Cerebellar nuclear complex (tissue), 1 donor: ENCODE data around the gene TMEM163.
"Not testable (repeated sequence)": the region's sequence is repeated elsewhere in the genome, so short reads cannot be mapped to it uniquely, and the experiment has no call there.

Source experiments
- DNase-seq, 2 experiments: peaks; one replicate each; lab custom pipeline; 2025; lab: John Stamatoyannopoulos, UW

Gene TMEM163

DNA sequence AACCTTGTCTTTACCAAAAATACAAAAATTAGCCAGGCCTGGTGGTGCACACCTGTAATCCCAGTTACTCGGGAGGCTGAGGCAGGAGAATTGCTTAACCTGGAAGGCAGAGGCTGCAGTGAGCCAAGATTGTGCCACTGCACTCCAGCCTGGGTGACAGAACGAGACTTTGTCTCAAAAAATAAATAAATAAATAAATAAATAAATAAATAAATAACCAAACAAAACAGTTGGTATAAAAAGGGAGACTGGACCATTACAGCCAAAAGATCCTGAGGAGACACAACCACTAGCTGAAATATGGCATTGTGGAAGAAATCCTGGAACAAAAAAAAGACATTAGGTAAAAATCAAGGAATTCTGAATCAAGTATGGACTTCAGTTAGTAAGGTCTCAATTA is 4.9 kb upstream of the TMEM163 start:
- DNase-seq: not testable (repeated sequence)

GRCh38 chr2:134722728-134723127 is 3.9 kb upstream of the TMEM163 start:
- no peak for DNase-seq

DNA sequence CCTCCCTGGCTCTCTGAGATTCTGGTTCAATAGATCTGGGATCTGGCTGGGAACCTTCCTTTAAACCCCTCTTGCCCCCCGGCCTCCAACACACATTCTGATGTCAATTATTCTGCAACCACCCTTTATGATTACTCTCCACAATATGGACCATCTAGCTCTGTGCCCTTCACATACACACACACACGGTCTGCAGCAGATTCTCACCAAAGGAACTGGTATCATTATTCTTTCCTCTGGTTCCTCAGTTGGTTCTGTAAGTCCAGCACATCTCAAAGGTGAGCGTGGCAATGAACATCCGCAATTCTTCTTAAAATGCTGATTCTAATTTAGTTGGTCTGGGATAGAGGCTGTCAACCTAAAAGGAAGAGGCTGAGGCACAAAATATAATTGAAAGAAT is 2.8 kb upstream of the TMEM163 start:
- DNase-seq: no peak

DNA sequence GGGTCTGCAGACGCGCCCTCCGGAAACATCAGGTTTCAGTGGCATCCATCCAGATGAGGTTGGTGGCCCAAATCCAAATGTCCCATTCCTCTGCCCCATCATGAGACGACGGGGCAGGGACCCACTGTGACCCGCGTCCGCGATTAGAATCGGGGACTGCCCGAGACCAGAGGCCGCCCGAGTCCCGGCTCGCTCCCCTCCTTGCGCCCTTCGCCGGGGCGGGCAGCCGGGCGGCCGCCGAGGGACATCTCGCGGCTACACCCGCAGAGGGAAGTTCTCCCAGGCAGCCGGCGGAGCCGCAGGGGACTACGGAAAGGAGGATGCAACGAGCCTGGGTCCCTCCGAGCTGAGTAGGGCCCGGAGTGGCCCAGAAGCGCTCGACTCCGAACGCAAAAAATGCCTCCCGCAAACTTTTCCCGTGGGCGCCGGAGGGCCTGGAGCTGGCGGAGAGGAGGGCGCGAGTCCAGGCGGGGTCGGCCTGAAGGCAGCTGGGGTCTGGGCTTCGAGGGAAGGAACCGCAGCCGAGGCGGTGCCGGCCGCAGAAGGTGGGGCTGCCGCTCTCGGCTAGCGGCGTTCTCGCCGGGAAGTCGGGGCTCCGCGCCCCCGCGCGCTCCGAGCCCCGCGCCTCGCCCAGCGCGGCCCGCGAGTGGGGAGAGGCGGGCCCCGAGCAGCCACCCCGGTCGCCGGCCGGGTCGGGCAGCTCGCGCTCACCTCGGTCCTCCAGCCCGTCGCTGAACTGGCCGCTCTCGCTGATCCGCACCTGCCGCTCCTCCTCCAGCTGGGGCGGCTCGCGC is 580 bp downstream of the TMEM163 start:
- DNase-seq: no peak

GRCh38 chr2:134717286-134718022 is 1.3 kb downstream of the TMEM163 start:
- DNase-seq: no peak

DNA sequence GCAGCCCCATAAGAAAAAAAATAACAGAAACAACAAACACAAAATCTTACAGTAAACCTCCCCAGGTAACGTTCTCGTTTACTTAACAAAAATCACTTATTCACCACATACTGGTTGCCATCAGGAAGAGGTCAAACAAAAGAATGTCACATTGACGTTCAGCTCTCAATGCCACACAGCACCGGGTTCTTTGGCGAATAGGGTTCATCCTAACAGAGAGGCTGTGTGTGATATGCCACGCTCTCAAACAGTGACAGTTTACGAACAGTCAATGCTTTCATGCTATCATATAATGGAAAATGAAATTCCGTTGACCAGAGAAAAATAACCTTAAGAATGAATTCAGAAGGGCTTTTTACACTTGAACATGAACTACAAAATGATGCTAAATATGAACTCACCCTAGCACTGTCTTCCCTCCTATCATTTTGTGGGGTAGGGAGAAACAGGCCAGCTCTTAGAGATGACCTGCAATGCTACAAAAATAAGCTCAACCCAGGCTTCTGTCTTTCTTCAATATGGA is 2.0 kb downstream of the TMEM163 start:
- no peak for DNase-seq

DNA sequence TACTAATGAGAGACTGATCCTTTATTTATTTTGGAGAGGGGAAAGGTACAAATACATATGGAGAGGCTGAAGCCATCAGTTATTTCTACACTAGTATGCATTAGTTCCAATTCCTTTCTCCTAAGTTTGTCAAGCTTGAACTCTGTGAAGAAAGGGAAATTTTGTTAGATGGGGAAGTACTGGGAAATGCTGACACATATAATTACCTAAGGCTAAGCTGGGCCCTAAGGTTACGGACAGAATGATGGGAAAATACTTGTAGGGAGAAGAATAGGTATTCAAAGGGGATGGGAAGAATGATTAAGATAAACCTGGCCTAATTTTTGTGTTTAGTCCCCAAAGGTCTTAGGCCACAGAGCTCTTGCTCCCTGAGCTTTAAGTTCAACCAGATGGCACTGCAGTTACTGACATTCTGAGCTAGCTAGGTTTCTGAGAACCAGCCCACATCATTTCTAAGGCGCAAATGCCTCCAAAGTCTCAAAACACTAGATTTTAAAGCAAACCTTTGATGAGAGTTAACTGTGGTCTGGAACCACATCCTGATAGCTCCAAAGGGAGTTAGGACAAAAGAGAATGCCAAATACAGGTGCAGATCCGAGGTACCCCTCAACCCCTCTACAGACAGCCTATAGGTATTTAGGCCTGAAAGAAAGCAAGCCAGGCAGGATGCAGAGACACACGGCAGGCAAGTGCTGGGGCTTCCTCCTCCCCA is 2.7 kb downstream of the TMEM163 start:
- no peak for DNase-seq

DNA sequence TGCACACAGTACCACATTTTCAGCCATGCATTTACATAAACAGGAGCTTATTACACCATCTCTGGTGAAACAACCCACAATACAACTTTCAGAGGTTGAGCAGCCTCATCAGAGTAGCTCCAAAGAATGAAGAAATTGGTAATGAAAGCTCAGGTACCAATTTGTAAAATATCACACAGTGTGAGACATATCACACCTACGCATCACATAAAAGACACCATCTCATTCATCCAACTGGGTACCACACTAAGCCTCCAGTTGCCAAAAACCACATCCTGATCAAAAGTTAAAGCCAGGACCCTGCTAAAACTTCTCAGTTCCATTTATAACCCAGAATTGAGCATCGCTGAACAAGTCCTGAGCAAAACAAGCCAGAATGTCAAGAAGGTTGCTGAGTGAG is 4.6 kb downstream of the TMEM163 start:
- no peak for DNase-seq

GRCh38 chr2:134713606-134714005 is 5.2 kb downstream of the TMEM163 start:
- DNase-seq: no peak

GRCh38 chr2:134713176-134713575 is 5.6 kb downstream of the TMEM163 start:
- DNase-seq: no peak

- no peak for DNase-seq
Measured at GRCh38 chr2:134712736-134713135, 6.1 kb downstream of the TMEM163 start.

DNA sequence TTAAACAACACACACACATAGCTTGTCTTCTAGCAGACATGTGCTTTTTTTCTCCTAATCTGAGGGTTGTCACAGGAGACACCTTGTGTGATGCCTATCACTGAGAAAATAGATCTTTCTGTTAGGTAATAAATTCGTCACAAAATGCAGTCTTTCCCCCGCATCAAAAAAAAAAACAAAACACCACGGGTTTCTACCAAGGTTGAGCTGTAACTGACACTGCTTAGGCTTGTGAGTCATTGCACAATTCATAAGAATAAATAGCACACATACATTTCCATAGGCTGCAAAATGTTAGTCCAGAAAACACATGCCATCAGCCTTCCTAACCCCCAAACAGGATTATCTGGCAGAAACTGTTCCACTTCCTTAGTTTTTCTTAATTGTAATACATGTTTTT is 6.5 kb downstream of the TMEM163 start:
- DNase-seq: no peak

DNA sequence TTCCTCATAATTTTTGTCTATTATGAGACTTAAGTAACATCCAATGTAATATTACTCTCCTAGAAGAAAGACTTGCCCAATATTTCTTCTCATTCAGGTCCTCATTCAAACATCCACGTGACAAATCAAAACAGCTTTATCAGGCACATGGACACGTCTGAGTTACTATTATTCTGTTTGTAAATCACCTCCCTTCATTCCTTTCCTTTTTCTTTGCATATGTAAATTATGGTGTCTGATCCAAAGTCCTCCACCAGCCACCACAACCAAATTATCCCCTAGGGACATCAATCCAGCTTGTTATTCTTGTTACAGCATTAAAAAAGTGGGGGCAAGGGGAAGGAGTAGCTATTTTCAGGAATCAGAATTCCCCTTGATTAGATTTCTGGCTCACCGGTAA is 7.1 kb downstream of the TMEM163 start:
- no peak for DNase-seq

GRCh38 chr2:134707330-134707676 is 11.5 kb downstream of the TMEM163 start:
- no peak for DNase-seq

GRCh38 chr2:134706587-134707329 is 12.0 kb downstream of the TMEM163 start:
- DNase-seq: peak in 1 of 2 experiments; percentile 24

GRCh38 chr2:134705861-134706586 is 12.8 kb downstream of the TMEM163 start:
- peak in 1 of 2 experiments; percentile 31 for DNase-seq

GRCh38 chr2:134704173-134704572 is 14.6 kb downstream of the TMEM163 start:
- no peak for DNase-seq

GRCh38 chr2:134703426-134703825 is 15.4 kb downstream of the TMEM163 start:
- no peak for DNase-seq

DNA sequence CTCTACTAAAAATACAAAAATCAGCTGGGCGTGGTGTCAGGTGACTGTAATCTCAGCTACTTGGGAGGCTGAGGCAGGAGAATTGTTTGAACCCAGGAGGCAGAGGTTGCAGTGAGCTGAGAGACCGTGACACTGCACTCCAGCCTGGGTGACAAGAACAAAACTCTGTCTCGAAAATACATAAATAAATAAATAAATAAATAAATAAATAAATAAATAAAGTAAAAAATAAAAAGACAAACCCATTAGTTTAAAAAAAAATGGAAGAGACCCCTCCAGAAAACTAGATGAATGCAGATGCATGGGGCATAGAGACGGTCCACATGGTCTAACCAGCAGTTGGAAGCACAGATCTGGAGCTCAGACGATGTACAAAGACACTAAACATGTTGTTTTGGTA is 18.1 kb downstream of the TMEM163 start:
- no peak for DNase-seq

DNA sequence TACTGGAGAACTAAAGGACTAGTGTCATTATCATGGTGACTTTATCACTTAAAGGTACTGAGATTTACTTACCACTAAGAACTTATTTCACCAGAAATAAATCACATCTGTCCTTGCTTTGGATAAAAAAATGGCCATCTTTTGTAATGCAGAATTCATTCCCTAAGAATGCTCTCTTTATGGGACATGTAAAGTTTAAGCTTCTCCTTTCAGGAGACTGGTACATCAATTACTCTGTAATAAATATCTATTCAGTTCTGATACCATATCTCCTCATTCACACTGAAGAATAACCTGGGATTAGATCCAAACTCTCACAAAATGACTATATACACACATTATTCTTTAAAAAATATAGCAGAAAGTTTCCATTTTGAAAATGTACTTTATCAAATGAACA is 24.4 kb downstream of the TMEM163 start:
- no peak for DNase-seq
